ENCODE measurements around the gene VPS54.

VPS54 gene

GRCh38 chr2:63898839-63899238 lies 120.4 kb downstream of the VPS54 start:
- no peak for DNase-seq

- no peak for DNase-seq
Observed at GRCh38 chr2:63894167-63894566, 125.1 kb downstream of the VPS54 start.

- no peak for DNase-seq
Observed at GRCh38 chr2:63893163-63893562, 126.1 kb downstream of the VPS54 start.

- DNase-seq: no peak
Observed at GRCh38 chr2:63891488-63892030, 127.7 kb downstream of the VPS54 start.

- DNase-seq: no peak
Observed at GRCh38 chr2:63890678-63891077, 128.6 kb downstream of the VPS54 start.

- DNase-seq: peak; percentile 42
Observed at GRCh38 chr2:63888490-63889402, 130.5 kb downstream of the VPS54 start.

GRCh38 chr2:63888053-63888452 lies 131.2 kb downstream of the VPS54 start:
- DNase-seq: no peak

GRCh38 chr2:63886445-63886844 lies 132.8 kb downstream of the VPS54 start:
- no peak for DNase-seq

- DNase-seq: no peak
Observed at GRCh38 chr2:63882395-63883105, 136.7 kb downstream of the VPS54 start.

GRCh38 chr2:63881205-63881604 lies 138.0 kb downstream of the VPS54 start:
- DNase-seq: no peak

- no peak for DNase-seq
Observed at GRCh38 chr2:63880625-63881024, 138.6 kb downstream of the VPS54 start.

GRCh38 chr2:63879876-63880433 lies 139.3 kb downstream of the VPS54 start:
- no peak for DNase-seq

- no peak for DNase-seq
Observed at GRCh38 chr2:63878486-63878885, 140.7 kb downstream of the VPS54 start.

- no peak for DNase-seq
Observed at GRCh38 chr2:63876311-63876710, 142.9 kb downstream of the VPS54 start.

- DNase-seq: no peak
Observed at GRCh38 chr2:63875559-63876245, 143.5 kb downstream of the VPS54 start.

- no peak for DNase-seq
Observed at GRCh38 chr2:63875131-63875527, 144.1 kb downstream of the VPS54 start.

- DNase-seq: no peak
Observed at GRCh38 chr2:63874204-63875130, 144.8 kb downstream of the VPS54 start.

- no peak for DNase-seq
Observed at GRCh38 chr2:63872571-63873328, 146.5 kb downstream of the VPS54 start.

GRCh38 chr2:63871864-63872263 lies 147.4 kb downstream of the VPS54 start:
- DNase-seq: no peak

- no peak for DNase-seq
Observed at GRCh38 chr2:63870679-63871078, 148.5 kb downstream of the VPS54 start.
